GM21786 (cell line): ENCODE measurements around the gene RIT1.

Source experiments
- ATAC-seq: cut with Tn5 transposase; IDR thresholded peaks from one replicate; pipeline ENCODE4 v1.9.1; 2021; ENCODE audit not compliant: unreplicated experiment

RIT1 gene

DNA sequence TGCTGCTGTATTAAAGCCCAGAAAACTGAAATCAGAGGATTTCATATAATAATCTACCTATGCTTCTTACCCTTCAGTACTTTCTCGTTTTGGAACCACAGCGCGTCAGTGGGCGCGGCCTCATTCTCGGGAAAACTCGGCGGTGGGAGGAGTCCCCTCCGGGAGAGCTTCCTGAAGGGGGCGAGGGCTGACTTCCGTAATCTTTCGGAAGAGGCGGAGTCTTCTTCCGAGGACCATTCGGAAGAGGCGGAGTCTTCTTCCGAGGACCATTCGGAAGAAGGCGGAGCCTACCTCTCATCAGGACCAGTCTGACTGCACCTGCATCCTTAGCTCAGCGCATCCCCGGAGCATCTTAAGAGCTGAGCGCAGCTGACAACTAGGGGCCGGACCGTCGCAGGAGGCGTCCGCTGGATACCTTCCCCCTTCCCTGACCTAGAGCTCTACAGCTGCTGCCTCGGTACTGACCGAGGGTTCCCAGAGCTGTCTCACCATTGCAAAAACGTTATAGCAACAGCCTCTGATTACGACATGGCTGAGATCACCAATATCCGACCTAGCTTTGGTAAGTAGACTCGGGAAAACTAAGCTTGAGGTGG lies 51.8 kb downstream of the RIT1 start, which contains the start of gene SYT11:
SYT11 (plus strand) TSS at position 334 of the 596 bp plus-strand sequence; CDS start at position 529, 195 bp downstream.
- peak; percentile 64 for ATAC-seq

GRCh38 chr1:155858800-155859233 lies 52.3 kb downstream of the RIT1 start:
- ATAC-seq: peak; percentile 2

DNA sequence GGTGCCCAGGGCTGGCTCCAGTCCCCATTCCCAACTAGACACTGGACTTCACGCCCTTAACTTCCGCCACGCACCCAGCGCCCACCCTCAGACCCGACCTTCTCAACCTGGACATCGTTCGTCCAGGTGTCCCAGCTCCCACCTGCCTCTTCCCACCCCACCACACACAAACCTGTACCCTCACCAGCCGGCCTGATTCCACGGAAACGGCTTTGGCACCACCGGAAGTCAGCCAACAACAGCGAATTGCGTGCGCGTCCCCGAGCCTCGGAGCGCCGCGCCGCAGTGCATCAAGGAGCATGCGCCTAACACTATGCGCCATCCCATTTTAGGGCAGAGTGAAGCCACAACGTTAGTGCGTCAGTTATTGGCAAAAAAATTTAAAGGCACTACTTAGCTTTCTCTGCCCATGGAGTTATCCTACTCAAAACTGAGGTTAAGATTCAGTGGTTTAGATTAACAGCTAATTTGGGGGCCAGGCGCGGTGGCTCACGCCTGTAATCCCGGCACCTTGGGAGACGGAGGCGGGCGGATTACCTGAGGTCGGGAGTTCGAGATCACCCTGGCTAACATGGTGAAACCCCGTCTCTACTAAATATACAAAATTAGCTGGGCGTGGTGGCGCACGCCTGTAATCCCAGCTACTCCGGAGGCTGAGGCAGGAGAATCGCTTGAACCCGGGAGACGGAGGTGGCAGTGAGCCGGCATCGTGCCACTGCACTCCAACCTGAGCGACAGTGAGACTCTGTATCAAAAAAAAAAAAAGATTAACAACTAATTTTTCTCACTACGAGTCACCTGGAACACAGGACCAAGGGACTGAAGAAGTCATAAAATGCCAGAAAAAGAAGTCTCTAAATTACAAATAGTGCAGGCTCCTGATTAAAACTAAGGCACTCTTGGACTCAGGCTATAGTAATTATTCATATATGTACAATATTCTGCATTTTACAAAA lies 53.9 kb downstream of the RIT1 start, which contains the start of gene GON4L:
GON4L (minus strand) TSS at position 240 of the 956 bp plus-strand sequence. CDS start 3,434 bp downstream, outside the sequence.
- ATAC-seq: peak; percentile 48

DNA sequence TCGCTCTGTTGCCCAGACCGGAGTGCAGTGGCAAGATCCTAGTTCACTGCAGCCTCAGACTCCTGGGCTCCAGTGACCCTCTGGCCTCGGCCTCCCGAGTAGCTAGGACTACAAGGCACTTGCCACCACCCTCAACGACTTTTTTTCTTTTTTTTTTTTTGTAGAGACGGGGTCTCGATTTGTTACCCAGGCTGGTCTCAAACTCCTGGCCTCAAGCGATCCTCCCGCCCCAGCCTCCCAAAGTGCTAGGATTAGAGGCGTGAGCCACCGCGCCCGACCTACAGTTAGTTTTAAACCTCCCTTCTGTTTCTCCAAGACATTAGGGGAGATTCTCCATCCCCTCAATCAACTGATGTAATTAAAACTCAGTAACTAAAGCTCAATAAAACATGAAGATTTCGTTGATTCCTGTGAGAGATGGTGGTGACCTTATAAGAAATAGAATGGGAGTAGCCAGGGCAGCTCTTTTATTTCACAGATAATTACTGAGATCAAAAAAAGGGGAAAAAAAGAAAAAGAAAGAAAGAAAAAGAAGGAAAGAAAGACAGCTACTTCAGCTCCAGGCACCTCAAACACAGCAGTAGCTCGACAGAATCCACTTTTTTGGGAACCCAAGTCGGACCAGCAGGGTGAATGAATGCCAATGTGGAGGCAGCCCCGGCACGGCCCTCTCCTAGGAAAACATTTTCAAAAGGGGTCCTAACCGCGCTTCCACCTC lies 54.7 kb downstream of the RIT1 start:
- ATAC-seq: no peak

DNA sequence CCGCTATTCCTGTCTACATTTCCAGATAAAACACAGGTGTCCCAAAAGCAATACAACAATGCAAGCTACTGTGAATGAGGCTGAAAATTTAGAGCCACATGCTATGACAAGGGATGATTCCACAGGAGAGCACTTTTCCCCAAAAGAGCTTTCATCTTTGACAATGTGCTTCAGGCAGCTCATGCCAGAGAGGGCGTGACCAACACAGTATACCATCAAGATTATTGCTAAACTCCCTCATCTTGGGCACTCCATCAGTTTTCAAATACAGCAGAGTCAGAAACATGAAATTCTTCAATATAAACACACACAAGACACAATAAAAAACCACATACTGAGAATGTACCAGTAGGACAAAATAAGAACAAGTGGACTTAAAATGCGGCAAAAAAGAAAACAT lies 60.8 kb downstream of the RIT1 start:
- ATAC-seq: no peak

DNA sequence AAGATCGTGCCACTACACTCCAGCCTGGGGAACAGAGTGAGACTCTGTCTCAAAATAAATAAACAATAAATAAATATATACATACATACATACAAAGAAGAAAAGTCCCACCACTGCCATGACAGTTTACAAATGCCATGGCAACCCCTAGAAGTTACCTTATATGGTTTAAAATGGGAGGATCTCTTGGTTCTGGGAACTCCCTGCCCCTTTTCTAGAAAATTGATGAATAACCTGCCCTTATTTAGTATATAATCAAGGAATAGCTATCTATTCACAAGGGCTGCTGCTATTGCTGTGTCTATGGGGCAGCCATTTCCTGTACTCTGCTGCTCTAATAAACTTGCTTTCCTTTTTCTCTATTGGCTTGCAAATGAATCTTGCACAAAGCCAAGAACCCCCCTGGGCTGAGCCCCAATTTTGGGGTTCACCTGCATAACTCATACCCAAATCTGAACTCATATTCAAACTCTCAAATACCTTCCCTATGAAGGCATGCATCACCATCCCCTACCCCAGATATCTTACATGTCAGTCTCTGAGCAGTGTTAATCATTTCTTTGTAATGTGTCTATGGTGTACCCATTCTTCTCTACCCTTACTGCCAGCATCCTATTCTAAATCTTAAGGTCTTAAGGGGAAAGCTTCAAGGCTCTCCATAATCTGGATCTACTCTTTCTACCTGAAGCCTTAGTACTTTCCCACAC lies 63.2 kb downstream of the RIT1 start:
- ATAC-seq: no peak
